Measurements from ENCODE around the gene SEC24A.
"Not testable (repeated sequence)": the region's sequence is repeated elsewhere in the genome, so short reads cannot be mapped to it uniquely, and the experiment has no call there.

DNA sequence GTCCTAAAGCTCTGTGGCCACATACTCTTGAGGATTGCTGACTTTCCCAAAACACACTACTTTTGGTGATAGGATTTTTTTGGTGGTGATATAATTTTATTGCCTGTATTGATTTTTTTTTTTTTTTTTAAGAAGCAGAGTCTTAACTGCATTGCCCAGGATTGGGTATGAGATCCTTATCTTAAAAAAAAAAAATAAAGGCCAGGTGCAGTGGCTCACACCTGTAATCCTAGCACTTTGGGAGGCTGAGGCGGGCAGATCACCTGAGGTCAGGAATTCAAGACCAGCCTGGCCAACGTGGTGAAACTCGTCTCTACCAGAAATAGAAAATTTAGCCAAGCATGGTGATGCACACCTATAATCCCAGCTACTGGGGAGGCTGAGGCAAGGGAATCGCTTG, 28.8 kb downstream of the SEC24A start:
- TF ChIP-seq, protein P1, sequence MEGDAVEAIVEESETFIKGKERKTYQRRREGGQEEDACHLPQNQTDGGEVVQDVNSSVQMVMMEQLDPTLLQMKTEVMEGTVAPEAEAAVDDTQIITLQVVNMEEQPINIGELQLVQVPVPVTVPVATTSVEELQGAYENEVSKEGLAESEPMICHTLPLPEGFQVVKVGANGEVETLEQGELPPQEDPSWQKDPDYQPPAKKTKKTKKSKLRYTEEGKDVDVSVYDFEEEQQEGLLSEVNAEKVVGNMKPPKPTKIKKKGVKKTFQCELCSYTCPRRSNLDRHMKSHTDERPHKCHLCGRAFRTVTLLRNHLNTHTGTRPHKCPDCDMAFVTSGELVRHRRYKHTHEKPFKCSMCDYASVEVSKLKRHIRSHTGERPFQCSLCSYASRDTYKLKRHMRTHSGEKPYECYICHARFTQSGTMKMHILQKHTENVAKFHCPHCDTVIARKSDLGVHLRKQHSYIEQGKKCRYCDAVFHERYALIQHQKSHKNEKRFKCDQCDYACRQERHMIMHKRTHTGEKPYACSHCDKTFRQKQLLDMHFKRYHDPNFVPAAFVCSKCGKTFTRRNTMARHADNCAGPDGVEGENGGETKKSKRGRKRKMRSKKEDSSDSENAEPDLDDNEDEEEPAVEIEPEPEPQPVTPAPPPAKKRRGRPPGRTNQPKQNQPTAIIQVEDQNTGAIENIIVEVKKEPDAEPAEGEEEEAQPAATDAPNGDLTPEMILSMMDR (IDR thresholded peaks at IDR 0.05; ENCODE audit: low read length): not testable (repeated sequence)
- not testable (repeated sequence) for TF ChIP-seq EZH2 (optimal IDR thresholded peaks at IDR 0.05; ENCODE audit: low read depth, low read length); EZH2phosphoT487 (IDR thresholded peaks at IDR 0.05; ENCODE audit: low read length)

Measured in MM.1S (cell line).